Activated CD4-positive, CD25-positive, alpha-beta regulatory T cell (primary cell): Measurements from ENCODE around the gene PARD3B.

Source experiments
- DNase-seq, 4 experiments: peaks; one replicate each; lab custom pipeline; 2025; lab: John Stamatoyannopoulos, UW

PARD3B gene

DNA sequence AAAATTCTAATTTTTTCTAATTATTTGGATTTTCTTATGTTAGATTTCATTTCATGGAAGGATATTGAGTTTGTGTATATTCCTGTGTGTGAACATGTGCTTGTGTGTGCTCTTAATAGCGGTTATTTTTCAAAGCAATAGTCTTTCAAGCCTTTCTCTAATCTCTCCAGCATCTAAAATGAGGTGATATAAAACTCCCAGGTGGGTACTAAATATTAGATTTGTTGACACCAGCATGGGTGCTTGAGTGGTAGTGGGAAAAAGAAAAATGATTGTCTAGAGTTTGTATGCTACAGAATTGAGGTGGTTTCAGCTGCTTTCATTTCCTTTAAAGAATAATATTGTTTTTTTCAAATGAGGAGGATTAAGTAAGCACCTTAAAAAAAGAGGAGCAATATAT, 296.8 kb downstream of the PARD3B start:
- DNase-seq, result no peak

DNA sequence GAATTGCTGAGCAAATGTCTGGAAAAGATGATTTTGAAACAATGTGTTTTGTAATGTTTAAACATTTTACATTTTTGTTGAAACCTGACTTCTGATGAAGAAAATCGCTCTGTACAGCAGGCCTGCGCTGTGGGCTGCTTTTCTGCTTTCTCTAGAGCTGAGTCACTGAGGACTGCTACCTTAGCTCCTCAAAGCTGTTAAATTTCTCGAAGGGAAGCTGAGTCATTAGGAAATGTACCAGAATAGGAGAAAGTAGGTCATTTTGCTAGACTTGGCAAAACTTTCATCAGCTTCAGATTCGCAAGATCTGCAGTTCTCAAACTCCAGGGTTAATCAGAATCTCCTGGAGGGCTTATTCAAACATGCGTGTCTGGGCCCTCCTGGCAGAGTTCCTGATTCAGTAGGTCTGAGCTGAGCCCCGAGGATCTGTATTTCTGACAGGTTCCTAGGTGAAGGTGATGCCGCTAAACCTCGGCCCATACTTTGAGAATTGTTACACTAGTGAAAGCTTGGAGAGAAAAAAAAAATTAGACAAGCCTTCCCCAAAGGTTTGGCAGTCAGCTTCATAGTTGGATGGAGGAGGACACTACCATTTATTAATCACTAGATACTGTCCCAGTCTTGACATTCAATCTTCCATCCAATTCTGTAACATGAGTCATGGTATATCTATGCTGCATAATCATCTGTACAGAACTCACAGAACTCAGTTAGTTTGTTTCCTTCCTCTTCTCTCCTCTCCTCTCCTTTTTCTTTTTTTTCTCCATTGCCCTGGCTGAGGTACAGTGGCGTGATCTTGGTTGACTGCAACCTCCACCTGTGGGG, 297.6 kb downstream of the PARD3B start:
- DNase-seq, result no peak

- no peak for DNase-seq
Measured at GRCh38 chr2:204846471-204846870, 301.2 kb downstream of the PARD3B start.

GRCh38 chr2:204849892-204850291, 304.6 kb downstream of the PARD3B start:
- DNase-seq, result no peak

GRCh38 chr2:204850581-204850980, 305.3 kb downstream of the PARD3B start:
- DNase-seq, result no peak

GRCh38 chr2:204853905-204854304, 308.6 kb downstream of the PARD3B start:
- no peak for DNase-seq

GRCh38 chr2:204860274-204860673, 315.0 kb downstream of the PARD3B start:
- no peak for DNase-seq

- no peak for DNase-seq
Measured at GRCh38 chr2:204862809-204863208, 317.5 kb downstream of the PARD3B start.

DNA sequence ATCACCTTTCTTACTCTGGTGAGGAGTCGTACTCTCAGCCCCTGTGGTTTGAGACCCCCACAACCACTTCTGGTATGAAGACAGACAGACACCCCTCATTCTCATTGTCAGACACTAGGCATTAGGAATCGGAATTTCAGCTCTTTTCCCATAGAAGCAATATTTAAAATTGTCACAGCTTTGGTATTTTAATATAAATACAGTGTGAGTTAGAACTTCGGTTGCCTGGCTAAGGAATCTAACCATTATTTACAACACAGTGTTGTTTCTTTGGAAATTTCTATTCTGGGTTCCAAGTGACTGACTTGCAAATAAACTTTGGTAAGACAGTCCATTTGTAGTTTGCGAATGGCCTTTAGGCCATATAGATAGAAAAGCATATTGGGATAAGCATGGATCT, 318.1 kb downstream of the PARD3B start:
- DNase-seq, result no peak

- no peak for DNase-seq
Measured at GRCh38 chr2:204869132-204869823, 324.0 kb downstream of the PARD3B start.

GRCh38 chr2:204870053-204870452, 324.8 kb downstream of the PARD3B start:
- no peak for DNase-seq

DNA sequence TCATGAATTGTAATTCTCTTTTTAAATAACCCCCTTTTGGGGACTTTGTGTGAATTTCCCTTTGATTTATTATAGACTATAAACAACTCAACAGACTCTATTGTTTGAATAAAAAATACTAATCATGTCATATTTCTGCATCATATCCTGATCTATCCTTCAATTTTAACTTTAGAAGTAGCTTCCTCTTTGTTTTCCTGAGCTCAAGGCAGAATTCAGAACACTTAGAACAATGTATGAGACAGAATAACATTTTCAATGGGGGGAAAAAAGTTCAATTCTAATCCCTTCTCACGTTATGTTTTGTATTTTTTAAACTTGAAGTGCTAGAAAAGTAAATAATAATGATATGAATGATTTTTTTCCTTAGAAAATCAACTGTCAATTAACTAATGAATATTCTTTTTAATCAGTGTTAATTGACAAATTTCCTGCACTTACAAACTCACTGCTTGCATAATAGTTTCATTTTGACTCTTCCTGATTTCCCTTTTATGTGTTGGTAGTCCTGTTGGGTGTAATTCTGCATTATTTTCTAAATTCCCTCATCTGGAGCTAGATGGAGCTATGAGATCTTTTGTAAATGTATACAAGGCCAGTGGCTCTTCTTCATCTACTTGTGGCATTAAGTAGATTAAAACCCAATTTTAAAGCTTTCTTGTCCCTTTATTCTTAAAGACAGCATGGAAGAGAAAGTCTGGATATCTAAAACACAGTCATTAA, 326.1 kb downstream of the PARD3B start:
- DNase-seq, result no peak

- no peak for DNase-seq
Measured at GRCh38 chr2:204876311-204876710, 331.0 kb downstream of the PARD3B start.

DNA sequence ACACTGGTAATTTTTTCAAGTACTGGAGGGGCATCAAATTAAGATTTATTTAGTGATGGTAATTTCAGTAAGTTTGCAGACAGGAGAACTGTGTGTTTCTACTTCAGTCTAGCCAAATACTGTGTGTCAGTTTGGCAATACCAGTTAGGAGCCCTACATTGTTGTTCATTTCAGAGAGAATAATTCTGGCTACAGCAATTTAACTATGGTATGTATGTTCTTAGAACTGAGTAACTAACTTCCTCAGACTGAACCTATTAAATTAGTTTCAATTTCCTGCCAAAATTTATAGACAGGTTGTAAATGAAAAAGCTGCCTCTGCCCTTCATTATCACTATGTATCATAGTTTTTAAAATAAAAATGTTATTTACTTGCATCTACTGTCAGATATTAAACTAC, 332.4 kb downstream of the PARD3B start:
- no peak for DNase-seq

- no peak for DNase-seq
Measured at GRCh38 chr2:204880928-204881327, 335.7 kb downstream of the PARD3B start.

DNA sequence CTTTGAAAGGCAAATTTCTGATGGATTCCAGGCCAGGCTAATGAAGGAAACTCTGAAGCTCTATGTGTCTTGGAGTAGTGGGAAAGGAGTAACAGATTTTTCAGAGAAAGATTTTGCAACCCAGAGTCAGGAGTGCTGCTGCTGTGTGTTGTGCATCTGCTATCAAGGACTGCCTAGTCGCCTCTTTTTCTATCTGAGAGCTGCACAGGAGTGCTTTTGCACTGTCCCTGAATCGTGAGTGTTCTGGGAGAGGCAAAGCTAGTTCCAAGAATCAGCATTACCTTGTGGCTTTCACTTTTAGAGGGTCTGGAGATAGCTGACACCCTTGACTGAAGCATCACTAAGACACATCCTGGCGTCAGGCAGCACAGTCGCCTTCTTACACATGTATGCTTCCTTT, 336.4 kb downstream of the PARD3B start:
- DNase-seq, result no peak

DNA sequence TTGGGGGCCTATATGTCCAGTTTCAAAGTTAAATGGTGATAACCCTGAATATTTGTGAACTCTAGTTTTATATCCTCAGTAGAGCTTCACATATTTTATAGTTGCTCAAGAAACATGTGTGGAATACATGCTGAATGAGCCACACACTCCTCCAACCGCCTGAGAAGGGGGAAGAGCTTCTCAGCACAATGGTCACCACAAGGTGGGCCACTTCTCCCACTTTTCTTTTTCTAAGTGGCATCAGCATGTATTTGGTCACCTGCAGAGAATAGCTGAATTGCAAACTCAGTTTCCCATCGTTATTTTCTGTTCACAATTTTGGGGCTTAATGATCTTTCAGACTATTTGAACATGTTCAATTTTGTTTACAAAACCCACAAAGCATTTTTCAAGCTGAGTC, 340.5 kb downstream of the PARD3B start:
- no peak for DNase-seq

- no peak for DNase-seq
Measured at GRCh38 chr2:204886713-204887112, 341.4 kb downstream of the PARD3B start.

DNA sequence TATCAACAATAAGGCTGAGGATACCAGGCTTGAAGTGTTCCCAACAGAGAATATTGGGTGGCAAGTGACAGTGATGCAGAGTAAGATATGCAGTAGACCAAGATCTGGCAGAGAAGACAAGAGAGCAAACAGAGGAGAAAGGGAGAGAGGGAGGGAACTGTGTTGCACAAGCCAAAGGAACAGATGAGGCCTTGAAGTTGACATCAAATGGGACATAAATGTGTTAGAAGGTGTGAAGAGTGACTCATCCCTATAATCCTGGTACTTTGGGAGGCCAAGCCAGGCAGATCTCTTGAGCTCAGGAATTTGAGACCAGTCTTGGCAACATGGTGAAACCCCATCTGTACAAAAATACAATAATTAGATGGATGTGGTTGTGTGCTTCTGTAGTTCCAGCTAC, 342.9 kb downstream of the PARD3B start:
- DNase-seq, result no peak

DNA sequence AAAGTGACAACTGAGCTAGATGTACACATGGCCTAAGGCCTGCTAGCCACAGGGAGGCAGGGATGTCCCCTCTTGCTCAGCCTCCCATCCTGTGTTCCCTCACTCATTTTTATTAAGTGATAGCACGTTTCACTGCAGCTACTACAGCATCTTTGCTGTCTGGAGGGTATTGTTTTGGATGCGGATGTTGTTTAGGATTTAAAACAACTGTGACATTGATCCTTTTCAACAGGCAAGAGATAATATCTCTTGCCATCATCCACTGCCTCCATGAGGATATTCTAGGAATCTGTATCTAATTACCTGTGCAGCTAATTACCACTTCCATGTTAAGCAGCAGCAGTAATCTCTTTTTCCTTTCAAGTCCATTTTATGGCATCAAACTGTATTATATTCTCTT, 345.4 kb downstream of the PARD3B start:
- DNase-seq, result no peak

GRCh38 chr2:204891739-204892138, 346.5 kb downstream of the PARD3B start:
- DNase-seq, result no peak

- DNase-seq, result no peak
Measured at GRCh38 chr2:204892506-204893255, 347.4 kb downstream of the PARD3B start.
